Natural killer cell (primary cell): ENCODE results near the gene PCGF3. TPM values are rescaled to one million over a fixed set of nuclear protein-coding genes. Genes with fewer than 3 reads are reported as not detected.

Source experiments
- ATAC-seq, 3 donors: fragments of 150-1000 bp in 2 of 3; fragments of 200-7000 bp in 1 of 3; cut with Tn5 transposase; 1 replicate in 1 of 3; 2 replicates in 2 of 3; pipeline ENCODE4 v1.10.0; 2021; ENCODE audit warnings: mild to moderate bottlenecking in 2 of 3, moderate library complexity in 2 of 3
- DNase-seq, 2 donors: peaks; one replicate each; pipeline versions ENCODE4 v3.0.0 to v3.0.0-alpha.2; 2013 to 2021; ENCODE audit warnings: mixed read lengths in 1 of 2
- H3K27ac ChIP-seq: one replicate; pipeline ENCODE4 v1.5.1; 2013; ENCODE audit warnings: mild to moderate bottlenecking, low read length
- H3K27me3 ChIP-seq: one replicate; pipeline ENCODE4 v1.6.1; 2013; ENCODE audit warnings: low read length; ENCODE audit not compliant: control insufficient read depth, insufficient read depth
- H3K36me3 ChIP-seq: one replicate; pipeline ENCODE4 v1.6.1; 2013; ENCODE audit warnings: low read length; ENCODE audit not compliant: control insufficient read depth, insufficient read depth
- H3K4me1 ChIP-seq: one replicate; pipeline ENCODE4 v1.6.1; 2013; ENCODE audit warnings: low read length; ENCODE audit not compliant: control insufficient read depth, insufficient read depth
- H3K4me3 ChIP-seq: one replicate; pipeline ENCODE4 v1.5.1; 2013; ENCODE audit warnings: low read length
- H3K9me3 ChIP-seq: one replicate; pipeline ENCODE4 v1.6.1; 2013; ENCODE audit warnings: low read length; ENCODE audit not compliant: control insufficient read depth, insufficient read depth
- H3K27ac Mint-ChIP-seq, 2 donors: one replicate each; pipeline ENCODE4 v1.8.0; 2022; ENCODE audit warnings: mild to moderate bottlenecking in 2 of 2, mixed read lengths in 2 of 2, moderate library complexity in 1 of 2
- H3K27me3 Mint-ChIP-seq, 2 donors: one replicate each; pipeline ENCODE4 v1.8.0; 2022; ENCODE audit warnings: low read depth in 2 of 2, mixed read lengths in 2 of 2
- H3K36me3 Mint-ChIP-seq: one replicate; pipeline ENCODE4 v1.8.0; 2022; ENCODE audit warnings: mixed read lengths
- H3K4me1 Mint-ChIP-seq, 2 donors: one replicate each; pipeline ENCODE4 v1.8.0; 2022; ENCODE audit warnings: mixed read lengths in 2 of 2
- H3K4me3 Mint-ChIP-seq: one replicate; pipeline ENCODE4 v1.8.0; 2022; ENCODE audit warnings: mild to moderate bottlenecking, moderate library complexity, mixed read lengths
- H3K9me3 Mint-ChIP-seq, 2 donors: one replicate each; pipeline ENCODE4 v1.8.0; 2022; ENCODE audit warnings: mixed read lengths in 2 of 2
- CTCF ChIP-seq: fragments of 200-600 bp; IDR thresholded peaks from one replicate; pipeline ENCODE4 v1.8.0; 2022; ENCODE audit warnings: antibody characterized with exemption
- WGBS: methylation state at CpG from one replicate; pipeline ENCODE4 v1.1.7; 2013; ENCODE audit warnings: missing lambda C conversion rate; ENCODE audit not compliant: insufficient coverage; 5-methylcytosine and 5-hydroxymethylcytosine counted together
- intact Hi-C: fragments of 100-400 bp; cut with micrococcal nuclease; formaldehyde crosslinking; loops from one replicate; pipeline ENCODE4 v1.14.2; 2022
- total RNA-seq, 4 donors: library from RNA; stranded (reverse); fragments of 120-200 nt in 1 of 4; gene quantifications; one replicate each; pipeline versions ENCODE4 v1.2.3 to v1.2.4, GENCODE V29; 2013 to 2022

Gene PCGF3
- total RNA-seq, 3 donors from 2014 or later (not counting 1 experiment from before 2014, with no cell fraction given) = 71.2 to 101 (median 97.2) TPM

- H3K36me3 Mint-ChIP-seq = no peaks in the 10 kb centered on the region
- peak overlapping the region; percentile 90 for H3K27ac Mint-ChIP-seq
- H3K27ac ChIP-seq = peak overlapping the region; percentile 76
- TF ChIP-seq CTCF = no peak
- H3K27me3 Mint-ChIP-seq = no peaks in the 10 kb centered on the region
- DNase-seq = no peak
- WGBS = 93% methylated on average over 11 of the region's 11 CpGs
- intact Hi-C loops = loop anchor here (2.0 kb wide), 1 partner anchor 25 kb away; the partner anchor contains the start of gene PCGF3
- H3K9me3 Mint-ChIP-seq = no peaks in the 10 kb centered on the region
- H3K36me3 ChIP-seq = no peaks in the 10 kb centered on the region
- H3K4me3 ChIP-seq = no peak overlapping the region
- H3K4me1 Mint-ChIP-seq = peaks cover 11 to 33% of the 10 kb centered on the region in 2 donors
- H3K9me3 ChIP-seq = no peaks in the 10 kb centered on the region
- H3K4me1 ChIP-seq = peaks cover 52% of the 10 kb centered on the region
- no peak for ATAC-seq
- H3K4me3 Mint-ChIP-seq = no peak overlapping the region
- no peaks in the 10 kb centered on the region for H3K27me3 ChIP-seq
Measured at GRCh38 chr4:679629-680028, 26.0 kb upstream of the PCGF3 start.

GRCh38 chr4:680091-680490, 25.5 kb upstream of the PCGF3 start:
- ATAC-seq (no peak), DNase-seq (no peak)
- no peaks in the 10 kb centered on the region for H3K36me3 Mint-ChIP-seq
- peaks cover 11 to 31% of the 10 kb centered on the region in 2 donors for H3K4me1 Mint-ChIP-seq
- intact Hi-C loops = loop anchor here (2.0 kb wide), 1 partner anchor 25 kb away; the partner anchor contains the start of gene PCGF3
- no peak overlapping the region for H3K4me3 ChIP-seq
- no peak for TF ChIP-seq CTCF
- H3K9me3 Mint-ChIP-seq = no peaks in the 10 kb centered on the region
- H3K27ac ChIP-seq = peak overlapping the region; percentile 76
- peaks cover 47% of the 10 kb centered on the region for H3K4me1 ChIP-seq
- H3K27me3 ChIP-seq = no peaks in the 10 kb centered on the region
- peak overlapping the region; percentile 90 for H3K27ac Mint-ChIP-seq
- H3K27me3 Mint-ChIP-seq = no peaks in the 10 kb centered on the region
- 82% methylated on average over 9 of the region's 9 CpGs for WGBS
- no peaks in the 10 kb centered on the region for H3K36me3 ChIP-seq
- peak overlapping the region; percentile 69 for H3K4me3 Mint-ChIP-seq
- no peaks in the 10 kb centered on the region for H3K9me3 ChIP-seq

GRCh38 chr4:680551-680927, 25.1 kb upstream of the PCGF3 start:
- Mint-ChIP-seq H3K27ac (peak overlapping the region; percentile 90), H3K27me3 (no peaks in the 10 kb centered on the region), H3K4me1 (peaks cover 11 to 27% of the 10 kb centered on the region in 2 donors), H3K9me3 (no peaks in the 10 kb centered on the region), H3K4me3 (peak overlapping the region; percentile 69), H3K36me3 (no peaks in the 10 kb centered on the region)
- peak overlapping the region; percentile 30 for H3K4me3 ChIP-seq
- ATAC-seq (peak; percentile 59 to 71 (median 68)), DNase-seq (peak in 1 of 2 donors; percentile 54)
- H3K9me3 ChIP-seq = no peaks in the 10 kb centered on the region
- intact Hi-C loops = loop anchor here (2.0 kb wide), 1 partner anchor 24 kb away; the partner anchor contains the start of gene PCGF3
- H3K36me3 ChIP-seq = no peaks in the 10 kb centered on the region
- no peak for TF ChIP-seq CTCF
- peak overlapping the region; percentile 76 for H3K27ac ChIP-seq
- H3K4me1 ChIP-seq = peaks cover 43% of the 10 kb centered on the region
- 62% methylated on average over 17 of the region's 17 CpGs for WGBS
- no peaks in the 10 kb centered on the region for H3K27me3 ChIP-seq
